HEK293T (cell line): ENCODE results near the gene TUBAL3.

ENCODE experiments used
- CTCF ChIA-PET: fragments of 350-600 bp; formaldehyde crosslinking; extraction: SDS; loops from one replicate; lab custom pipeline; 2021; ENCODE audit warnings: antibody characterized with exemption, inconsistent platforms; lab: Yijun Ruan, JAX
- POLR2A ChIA-PET: fragments of 350-600 bp; formaldehyde crosslinking; extraction: SDS; loops from one replicate; lab custom pipeline; 2020; ENCODE audit warnings: antibody characterized with exemption, inconsistent platforms; lab: Yijun Ruan, JAX
- DNase-seq: peaks from one replicate; pipeline ENCODE4 v3.0.0; 2012; ENCODE audit warnings: mixed read lengths; ENCODE audit errors: extremely low spot score
- ARNT ChIP-seq: fragments of 450-650 bp; IDR thresholded peaks from 2 replicates; pipeline ENCODE4 v1.6.1; 2017; ENCODE audit warnings: mild to moderate bottlenecking
- BHLHE40 ChIP-seq: fragments of 450-650 bp; IDR thresholded peaks from 2 replicates; pipeline ENCODE4 v1.6.1; 2016; ENCODE audit warnings: mild to moderate bottlenecking, moderate library complexity, borderline replicate concordance
- CTBP1 ChIP-seq: fragments of 450-650 bp; IDR thresholded peaks from 2 replicates; pipeline ENCODE4 v1.6.1; 2016; ENCODE audit warnings: borderline replicate concordance
- ELF4 ChIP-seq: fragments of 450-650 bp; IDR thresholded peaks from 2 replicates; pipeline ENCODE4 v1.6.1; 2017; ENCODE audit warnings: antibody characterized with exemption
- FOXA1 ChIP-seq: fragments of 450-650 bp; IDR thresholded peaks from 2 replicates; pipeline ENCODE4 v1.6.1; 2016; ENCODE audit warnings: mild to moderate bottlenecking
- FOXK2 ChIP-seq: fragments of 450-650 bp; IDR thresholded peaks from 2 replicates; pipeline ENCODE4 v1.6.1; 2016; ENCODE audit warnings: mild to moderate bottlenecking
- FOXM1 ChIP-seq: fragments of 450-650 bp; IDR thresholded peaks from 2 replicates; pipeline ENCODE4 v1.6.1; 2017; ENCODE audit warnings: mild to moderate bottlenecking, borderline replicate concordance
- HDGF ChIP-seq: fragments of 450-650 bp; IDR thresholded peaks from 2 replicates; pipeline ENCODE4 v1.6.1; 2017; ENCODE audit warnings: antibody characterized with exemption, borderline replicate concordance
- L3MBTL2 ChIP-seq: fragments of 450-650 bp; conservative IDR thresholded peaks from 2 replicates; pipeline ENCODE4 v1.6.1; 2016; ENCODE audit warnings: mild to moderate bottlenecking
- LEF1 ChIP-seq: fragments of 450-650 bp; IDR thresholded peaks from 2 replicates; pipeline ENCODE4 v1.6.1; 2017; ENCODE audit warnings: mild to moderate bottlenecking, borderline replicate concordance
- NFRKB ChIP-seq: fragments of 450-650 bp; IDR thresholded peaks from 2 replicates; pipeline ENCODE4 v1.6.1; 2016; ENCODE audit warnings: mild to moderate bottlenecking, moderate library complexity
- PKNOX1 ChIP-seq: fragments of 450-650 bp; IDR thresholded peaks from 2 replicates; pipeline ENCODE4 v1.6.1; 2016
- SP1 ChIP-seq: fragments of 450-650 bp; IDR thresholded peaks from 2 replicates; pipeline ENCODE4 v1.6.1; 2017
- SUZ12 ChIP-seq: fragments of 450-650 bp; IDR thresholded peaks from 2 replicates; pipeline ENCODE4 v1.6.1; 2016; ENCODE audit warnings: mild to moderate bottlenecking
- TARDBP ChIP-seq: fragments of 450-650 bp; IDR thresholded peaks from 2 replicates; pipeline ENCODE4 v1.6.1; 2016
- ZNF384 ChIP-seq: fragments of 450-650 bp; IDR thresholded peaks from 2 replicates; pipeline ENCODE4 v1.6.1; 2016

The TUBAL3 gene

GRCh38 chr10:5356302-5356763 lies 48.3 kb downstream of the TUBAL3 start:
- ChIA-PET POLR2A (no interaction called here), CTCF (interaction anchor here (0.8 kb wide), 1 partner anchor 78 kb away, joined by 3 read pairs; no protein-coding TSS in a partner anchor)

DNA sequence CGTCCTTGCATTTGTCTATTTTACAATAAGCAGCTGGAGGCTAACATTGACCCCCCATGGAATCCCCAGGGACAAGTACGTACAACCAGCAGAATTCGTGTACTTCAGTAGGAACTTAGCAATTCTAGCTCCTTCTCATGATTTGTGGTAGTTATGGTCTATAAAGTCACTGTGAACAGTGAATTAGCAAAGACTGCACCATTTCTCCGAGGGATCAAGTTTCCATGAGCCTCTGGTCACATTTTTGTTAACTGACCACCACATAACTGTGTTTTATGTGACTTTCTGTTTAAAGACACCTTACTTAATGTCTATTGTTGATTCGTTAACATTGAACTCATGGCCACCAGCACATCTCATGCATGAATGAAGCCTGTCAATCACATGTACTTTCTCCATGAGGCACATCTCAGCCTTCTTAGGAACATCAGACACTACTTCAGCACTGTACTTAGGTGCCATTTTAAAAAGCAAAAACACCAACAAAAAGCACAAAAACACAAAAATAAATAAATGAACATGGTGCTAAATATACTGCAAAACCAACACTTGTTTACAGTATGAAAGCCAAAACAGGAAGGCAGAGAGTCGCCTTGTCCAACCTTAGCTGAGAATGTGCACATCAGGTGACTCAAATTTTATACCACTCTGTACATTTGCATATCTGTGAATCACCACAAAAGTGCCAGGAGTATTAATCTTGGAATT lies 48.9 kb downstream of the TUBAL3 start:
- no peak for DNase-seq
- ChIA-PET POLR2A (no interaction called here), CTCF (interaction anchor here (0.8 kb wide), 1 partner anchor 77 kb away, joined by 3 read pairs; no protein-coding TSS in a partner anchor)
- TF ChIP-seq FOXA1: no peak
- peak; percentile 84 for TF ChIP-seq PKNOX1

More at GRCh38 chr10:5356302-5356763, 48.3 kb downstream of the TUBAL3 start:
- no peak for DNase-seq
- TF ChIP-seq SP1: no peak
- no peak for TF ChIP-seq FOXK2
- TF ChIP-seq FOXM1: no peak
- no peak for TF ChIP-seq ZNF384
- no peak for TF ChIP-seq CTBP1
- TF ChIP-seq TARDBP: no peak
- TF ChIP-seq ARNT: no peak
- no peak for TF ChIP-seq BHLHE40
- no peak for TF ChIP-seq L3MBTL2
- no peak for TF ChIP-seq ELF4
- no peak for TF ChIP-seq PKNOX1
- TF ChIP-seq HDGF: no peak
- TF ChIP-seq FOXA1: no peak
- TF ChIP-seq LEF1: no peak
- no peak for TF ChIP-seq SUZ12
- no peak for TF ChIP-seq NFRKB

DNA sequence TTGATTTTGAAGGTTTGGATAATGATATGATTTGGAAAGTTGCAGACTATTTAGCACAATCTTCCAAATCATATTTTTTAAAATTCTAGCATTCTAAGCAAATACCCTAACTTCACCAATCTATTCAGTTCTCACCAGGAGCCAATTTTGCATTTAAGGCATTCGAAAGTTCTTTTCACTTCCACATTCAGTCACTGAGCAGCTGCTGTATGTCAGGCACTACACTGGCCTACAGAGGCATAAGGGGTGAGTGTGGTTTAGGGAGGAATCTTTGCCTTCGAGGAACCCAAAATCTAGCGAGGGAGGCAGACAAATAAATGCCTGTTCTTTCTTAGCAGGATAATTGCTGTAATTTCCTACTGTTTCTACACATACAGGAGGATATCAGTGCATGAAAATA lies 50.6 kb downstream of the TUBAL3 start:
- no peak for DNase-seq
- TF ChIP-seq LEF1 (no peak), TARDBP (no peak), PKNOX1 (no peak), CTBP1 (no peak), FOXM1 (no peak), BHLHE40 (no peak), SUZ12 (no peak), FOXA1 (no peak), ZNF384 (no peak), ARNT (no peak), L3MBTL2 (no peak), SP1 (no peak), ELF4 (no peak), HDGF (no peak), NFRKB (no peak), FOXK2 (no peak)
- CTCF ChIA-PET: no interaction called here
- POLR2A ChIA-PET: no interaction called here

GRCh38 chr10:5349362-5349761 lies 55.3 kb downstream of the TUBAL3 start:
- ChIA-PET CTCF (no interaction called here), POLR2A (no interaction called here)
- no peak for TF ChIP-seq L3MBTL2
- no peak for TF ChIP-seq FOXA1
- no peak for TF ChIP-seq FOXM1
- no peak for TF ChIP-seq FOXK2
- no peak for TF ChIP-seq ZNF384
- no peak for DNase-seq

DNA sequence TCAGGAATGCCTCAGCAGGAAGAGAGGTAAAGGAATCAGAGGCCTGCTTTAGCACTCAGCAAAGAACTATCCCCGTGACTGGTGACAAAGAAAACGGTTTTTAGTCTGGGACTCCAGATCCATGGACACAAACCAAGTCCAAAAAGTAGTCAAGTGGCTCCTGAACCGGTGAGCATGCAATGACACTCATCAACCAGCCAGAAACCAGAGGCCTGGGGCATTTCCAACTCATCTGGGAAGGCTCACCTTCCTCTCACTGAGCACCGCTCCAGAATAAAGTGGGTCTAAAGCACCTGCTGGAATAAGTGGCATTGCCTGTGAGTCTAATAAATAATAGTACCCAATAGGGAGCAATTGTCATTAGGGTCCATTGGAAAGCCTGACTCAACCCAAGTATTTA lies 57.7 kb downstream of the TUBAL3 start:
- TF ChIP-seq SP1 (no peak), PKNOX1 (no peak), TARDBP (no peak), FOXK2 (no peak)
- POLR2A ChIA-PET: no interaction called here
- CTCF ChIA-PET: no interaction called here
- DNase-seq: no peak

DNA sequence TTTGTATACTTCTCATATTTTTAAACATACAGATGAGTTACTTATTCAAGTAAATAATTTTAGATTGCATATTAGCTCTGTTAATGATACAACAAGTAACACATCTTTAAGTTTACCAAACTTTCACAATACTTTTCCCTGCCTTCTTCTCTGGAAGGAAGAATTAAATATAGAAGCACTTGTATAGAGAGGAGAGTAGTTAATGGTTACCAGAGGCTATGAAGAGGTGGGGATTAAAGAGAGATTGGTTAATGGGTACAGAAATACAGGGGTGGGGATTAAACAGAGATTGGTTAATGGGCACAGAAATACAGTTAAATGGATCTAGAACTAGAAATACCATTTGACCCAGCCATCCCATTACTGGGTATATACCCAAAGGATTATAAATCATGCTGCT lies 59.9 kb downstream of the TUBAL3 start:
- POLR2A ChIA-PET: interaction anchor here (0.6 kb wide), 1 partner anchor 23 kb away, joined by 3 read pairs; no protein-coding TSS in a partner anchor
- no peak for DNase-seq
- CTCF ChIA-PET: no interaction called here
- TF ChIP-seq ARNT: no peak
- no peak for TF ChIP-seq ELF4
- no peak for TF ChIP-seq ZNF384
- TF ChIP-seq BHLHE40: no peak
- no peak for TF ChIP-seq SP1
- TF ChIP-seq FOXM1: no peak
- TF ChIP-seq FOXK2: no peak
- no peak for TF ChIP-seq NFRKB
- TF ChIP-seq LEF1: no peak
- TF ChIP-seq FOXA1: no peak
- TF ChIP-seq L3MBTL2: no peak
- no peak for TF ChIP-seq PKNOX1
- no peak for TF ChIP-seq SUZ12
- TF ChIP-seq TARDBP: no peak
- TF ChIP-seq CTBP1: no peak
- no peak for TF ChIP-seq HDGF
